SK-N-SH (cell line): ENCODE measurements around the gene PDZD2.
A peak's percentile ranks its signal among the peaks of the same experiment; 100 is the strongest.

Experiments used
- CTCF ChIP-seq: fragments of 200-600 bp; sonication (generic); IDR thresholded peaks from 2 replicates; pipeline ENCODE4 v1.6.1; 2017; ENCODE audit warnings: antibody characterized with exemption, mild to moderate bottlenecking, moderate library complexity
- EP300 ChIP-seq, 2 experiments: IDR thresholded peaks; 2 replicates each; pipeline versions ENCODE4 v1.4.0 to v1.6.1; 2012; ENCODE audit warnings: borderline replicate concordance in 1 of 2, low read depth in 1 of 2, low read length in 1 of 2
- FOXM1 ChIP-seq: IDR thresholded peaks from 2 replicates; pipeline ENCODE4 v1.4.0; 2012; ENCODE audit warnings: low read depth, mild to moderate bottlenecking
- MAX ChIP-seq: IDR thresholded peaks from 2 replicates; pipeline ENCODE4 v1.4.0; 2012; ENCODE audit warnings: low read depth
- PBX3 ChIP-seq: IDR thresholded peaks from 2 replicates; pipeline ENCODE4; 2012
- SMC3 ChIP-seq: IDR thresholded peaks from 2 replicates; pipeline ENCODE4 v1.6.1; 2012; ENCODE audit warnings: low read depth, low read length, improper control_type of control experiment
- TAF1 ChIP-seq: IDR thresholded peaks from 2 replicates; pipeline ENCODE4 v1.6.1; 2012; ENCODE audit warnings: low read depth, mild to moderate bottlenecking, low read length, moderate library complexity, borderline replicate concordance
- TCF12 ChIP-seq: IDR thresholded peaks from 2 replicates; pipeline ENCODE4 v1.4.0; 2012
- USF1 ChIP-seq: IDR thresholded peaks from 2 replicates; pipeline ENCODE4 v1.4.0; 2012; ENCODE audit warnings: low read depth, borderline replicate concordance

GRCh38 chr5:31913808-31914207 is 274.9 kb downstream of the PDZD2 start:
- TF ChIP-seq SMC3, result no peak
- TF ChIP-seq FOXM1, result no peak
- no peak for TF ChIP-seq PBX3
- TF ChIP-seq MAX, result no peak
- peak in 1 of 2 experiments; percentile 36; a peak in 1 of 4 replicates for TF ChIP-seq EP300 (IDR thresholded peaks at IDR 0.05; ENCODE audit: borderline replicate concordance in 1 of 2, low read depth in 1 of 2, low read length in 1 of 2)
- TF ChIP-seq CTCF, result no peak
- TF ChIP-seq TCF12, result no peak
- TF ChIP-seq USF1, result no peak
- no peak for TF ChIP-seq TAF1
